Osteocyte (in vitro differentiated cells): ENCODE results near the gene KCNA2. TPM values are rescaled to one million over a fixed set of nuclear protein-coding genes. Genes with fewer than 3 reads are reported as not detected.

Experiments used
- DNase-seq: peaks from one replicate; pipeline ENCODE4 v3.0.0; 2021; ENCODE audit warnings: mixed read lengths; ENCODE audit not compliant: unreplicated experiment; ENCODE audit errors: extremely low spot score
- H3K27ac Mint-ChIP-seq: one replicate; pipeline ENCODE4 v1.8.0; 2021; ENCODE audit warnings: mild to moderate bottlenecking, mixed read lengths; ENCODE audit not compliant: unreplicated experiment
- H3K27me3 Mint-ChIP-seq: one replicate; pipeline ENCODE4 v1.8.0; 2021; ENCODE audit warnings: mixed read lengths; ENCODE audit not compliant: unreplicated experiment
- H3K36me3 Mint-ChIP-seq: one replicate; pipeline ENCODE4 v1.8.0; 2021; ENCODE audit warnings: mixed read lengths; ENCODE audit not compliant: unreplicated experiment
- H3K4me1 Mint-ChIP-seq: one replicate; pipeline ENCODE4 v1.8.0; 2021; ENCODE audit warnings: mixed read lengths; ENCODE audit not compliant: unreplicated experiment
- H3K4me3 Mint-ChIP-seq: one replicate; pipeline ENCODE4 v1.8.0; 2021; ENCODE audit warnings: mild to moderate bottlenecking, moderate library complexity, mixed read lengths; ENCODE audit not compliant: unreplicated experiment
- H3K9me3 Mint-ChIP-seq: one replicate; pipeline ENCODE4 v1.8.0; 2021; ENCODE audit warnings: mixed read lengths; ENCODE audit not compliant: unreplicated experiment
- CTCF ChIP-seq: fragments of 200-600 bp; sonication (generic); IDR thresholded peaks from 2 replicates; pipeline ENCODE4 v1.5.0; 2021; ENCODE audit warnings: antibody characterized with exemption, mild to moderate bottlenecking, moderate library complexity
- total RNA-seq: library from RNA; stranded (reverse); gene quantifications from 2 replicates; pipeline ENCODE4 v1.2.1, GENCODE V29; 2021

The KCNA2 gene
- total RNA-seq, 1 donor from 2014 or later, result 0.05 TPM

DNA sequence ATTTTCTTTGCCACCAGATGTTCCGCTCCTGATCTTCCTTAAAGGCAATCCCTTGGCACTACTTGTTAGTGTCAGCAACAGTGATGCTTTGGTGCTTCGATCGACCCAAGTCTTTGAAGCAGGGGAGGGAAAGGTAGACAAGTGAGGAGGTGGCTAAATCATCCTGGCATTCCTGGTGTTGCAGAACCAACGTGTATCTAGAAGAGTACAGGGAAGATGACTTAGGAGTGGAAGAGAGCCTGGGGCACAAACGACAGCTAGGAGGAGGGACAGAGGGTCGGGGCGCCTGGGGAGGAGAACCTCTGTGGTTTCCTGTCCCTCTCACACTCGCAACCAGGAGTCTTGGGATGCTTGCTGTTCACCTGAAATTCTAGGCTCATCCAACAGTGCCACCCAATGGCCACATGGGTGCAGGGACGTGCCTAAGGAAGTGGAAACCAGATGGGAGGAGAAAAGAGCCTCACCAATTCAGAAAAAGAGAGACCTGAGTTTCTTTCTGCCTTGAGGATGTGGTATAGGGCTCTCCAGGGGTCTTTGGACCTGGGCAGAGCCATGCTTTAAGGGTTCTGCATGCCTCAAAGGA is 9.5 kb upstream of the KCNA2 start:
- peak; percentile 75 for TF ChIP-seq CTCF
- Mint-ChIP-seq H3K27me3 (peaks cover 37% of the 10 kb centered on the region), H3K36me3 (no peaks in the 10 kb centered on the region), H3K9me3 (no peaks in the 10 kb centered on the region), H3K4me3 (no peak overlapping the region), H3K27ac (no peak overlapping the region), H3K4me1 (peaks cover 4% of the 10 kb centered on the region)
- no peak for DNase-seq

DNA sequence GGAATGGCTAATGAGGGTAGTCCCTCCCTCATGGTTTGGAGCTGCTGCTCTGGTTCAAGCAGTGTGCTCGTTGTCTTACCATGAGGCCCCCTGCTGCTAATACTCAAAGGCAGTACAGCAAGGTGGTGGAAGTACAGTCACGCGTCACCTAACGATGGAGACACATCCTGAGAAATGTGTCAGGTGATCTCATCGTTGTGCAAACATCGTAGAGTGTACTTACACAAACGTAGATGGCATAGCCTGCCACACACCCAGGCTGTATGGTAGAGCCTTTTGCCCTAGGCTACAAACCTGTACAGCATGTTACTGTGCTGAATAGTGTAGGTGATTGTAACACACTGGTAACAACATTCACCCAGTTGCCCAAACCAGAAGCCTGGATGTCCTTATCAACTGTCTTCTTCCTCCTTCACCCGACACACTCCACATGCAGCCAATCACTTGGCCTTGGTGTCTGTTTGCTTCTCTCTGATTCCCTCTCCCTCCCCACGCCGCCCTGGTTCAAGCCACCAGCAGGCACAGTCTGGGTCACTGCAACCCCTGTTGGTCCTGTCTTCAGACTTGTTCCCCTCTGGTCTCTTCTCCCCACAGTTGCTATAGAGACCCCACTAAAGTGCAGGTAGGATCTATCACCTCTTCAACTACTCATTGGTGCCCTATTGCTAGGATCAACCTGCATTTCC is 6.0 kb upstream of the KCNA2 start:
- Mint-ChIP-seq H3K9me3 (no peaks in the 10 kb centered on the region), H3K36me3 (no peaks in the 10 kb centered on the region), H3K4me1 (no peaks in the 10 kb centered on the region), H3K4me3 (no peak overlapping the region), H3K27ac (no peak overlapping the region), H3K27me3 (peaks cover 44% of the 10 kb centered on the region)
- DNase-seq, result no peak
- no peak for TF ChIP-seq CTCF

- Mint-ChIP-seq H3K4me3 (no peak overlapping the region), H3K36me3 (no peaks in the 10 kb centered on the region), H3K27me3 (peaks cover 47% of the 10 kb centered on the region), H3K4me1 (peaks cover 9% of the 10 kb centered on the region), H3K27ac (no peak overlapping the region), H3K9me3 (no peaks in the 10 kb centered on the region)
- TF ChIP-seq CTCF, result no peak
- no peak for DNase-seq
These were observed 4.6 kb upstream of the KCNA2 start for GRCh38 chr1:110610696-110611286.

DNA sequence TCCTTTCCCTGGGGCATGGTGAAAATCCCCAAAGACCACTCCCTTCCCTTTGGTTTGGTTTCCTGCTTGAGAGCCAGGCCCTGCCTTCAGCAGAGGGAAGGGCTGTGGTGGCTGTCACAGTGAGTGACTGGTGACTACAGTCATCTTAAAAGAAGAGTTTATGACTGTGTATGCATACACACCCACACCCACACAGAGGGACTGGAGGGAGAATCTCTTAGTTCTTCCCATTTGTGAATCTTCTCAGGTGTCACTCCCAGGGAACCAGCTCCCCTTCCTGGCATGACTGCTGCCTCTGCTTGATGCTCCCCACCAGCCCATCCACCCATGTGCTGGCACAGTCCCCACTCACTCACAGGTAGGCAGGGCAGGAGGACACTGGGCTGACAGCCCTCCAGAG is 3.9 kb upstream of the KCNA2 start:
- H3K9me3 Mint-ChIP-seq, result no peaks in the 10 kb centered on the region
- H3K4me1 Mint-ChIP-seq, result peaks cover 9% of the 10 kb centered on the region
- H3K27ac Mint-ChIP-seq, result no peak overlapping the region
- peaks cover 52% of the 10 kb centered on the region for H3K27me3 Mint-ChIP-seq
- H3K36me3 Mint-ChIP-seq, result no peaks in the 10 kb centered on the region
- no peak for DNase-seq
- no peak for TF ChIP-seq CTCF
- no peak overlapping the region for H3K4me3 Mint-ChIP-seq

DNA sequence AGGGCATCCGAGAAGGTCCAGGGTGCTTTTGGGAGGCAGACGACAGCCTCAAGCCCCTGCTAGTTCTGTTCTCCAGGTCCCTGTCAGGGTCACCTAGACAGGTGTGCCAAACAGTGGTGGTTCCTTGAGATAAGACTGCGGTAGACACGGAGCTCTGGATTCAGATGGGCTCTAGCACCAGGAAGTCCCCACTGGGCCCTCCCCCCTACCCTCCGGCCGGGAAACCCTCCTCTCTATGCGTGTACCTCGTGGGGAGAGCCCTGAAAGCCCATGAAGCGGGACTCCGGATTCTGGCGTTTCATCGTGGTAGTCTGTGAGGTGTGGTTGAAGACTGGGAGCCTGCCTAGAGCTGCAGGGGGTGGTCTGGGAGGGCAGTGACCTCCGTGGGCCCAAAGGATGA is 2.1 kb upstream of the KCNA2 start:
- no peak overlapping the region for H3K27ac Mint-ChIP-seq
- no peak overlapping the region for H3K4me3 Mint-ChIP-seq
- peaks cover 62% of the 10 kb centered on the region for H3K27me3 Mint-ChIP-seq
- H3K36me3 Mint-ChIP-seq, result no peaks in the 10 kb centered on the region
- no peaks in the 10 kb centered on the region for H3K9me3 Mint-ChIP-seq
- DNase-seq, result no peak
- H3K4me1 Mint-ChIP-seq, result peaks cover 9% of the 10 kb centered on the region
- no peak for TF ChIP-seq CTCF
